ENCODE results near the gene FAM120B.

- TF ChIP-seq CTCF (IDR thresholded peaks at IDR 0.05; ENCODE audit: insufficient read depth, low read length) (no peak), REST (IDR thresholded peaks at IDR 0.05; ENCODE audit: insufficient replicate concordance, low read depth) (no peak), GABPA (IDR thresholded peaks at IDR 0.05; ENCODE audit: low read depth) (no peak), SPI1 (IDR thresholded peaks at IDR 0.05; ENCODE audit: borderline replicate concordance, low read depth) (no peak), POLR2AphosphoS5 (IDR thresholded peaks at IDR 0.05; ENCODE audit: low read depth) (no peak)
Observed at GRCh38 chr6:170284866-170285469, 21.6 kb upstream of the FAM120B start.

All from HL-60 (cell line).